SKM-1 treated with dmso at 0.1 percent for 144 hours (cell line): ENCODE data around the gene PPM1N.
A peak's percentile ranks its signal among the peaks of the same experiment; 100 is the strongest.

Source experiments
- DNase-seq: peaks from one replicate; lab custom pipeline; 2025; ENCODE audit not compliant: unreplicated experiment; lab: John Stamatoyannopoulos, UW

The PPM1N gene

GRCh38 chr19:45469945-45470761, 28.1 kb upstream of the PPM1N start:
- no peak for DNase-seq

GRCh38 chr19:45470762-45471081, 27.5 kb upstream of the PPM1N start:
- no peak for DNase-seq

GRCh38 chr19:45471111-45471930, 26.9 kb upstream of the PPM1N start:
- no peak for DNase-seq

GRCh38 chr19:45471931-45472562, 26.2 kb upstream of the PPM1N start:
- DNase-seq = no peak

GRCh38 chr19:45472563-45473366, 25.5 kb upstream of the PPM1N start:
- DNase-seq = no peak

- DNase-seq = no peak
Observed at GRCh38 chr19:45473367-45473681, 24.9 kb upstream of the PPM1N start.

GRCh38 chr19:45473682-45474605, 24.3 kb upstream of the PPM1N start:
- no peak for DNase-seq

- DNase-seq = no peak
Observed at GRCh38 chr19:45474606-45475521, 23.4 kb upstream of the PPM1N start.

- no peak for DNase-seq
Observed at GRCh38 chr19:45475537-45476291, 22.5 kb upstream of the PPM1N start.

GRCh38 chr19:45476304-45476703, 21.9 kb upstream of the PPM1N start:
- no peak for DNase-seq

GRCh38 chr19:45477186-45477585, 21.1 kb upstream of the PPM1N start:
- no peak for DNase-seq

- no peak for DNase-seq
Observed at GRCh38 chr19:45477713-45478453, 20.4 kb upstream of the PPM1N start.

- DNase-seq = peak; percentile 80
Observed at GRCh38 chr19:45478454-45479238, 19.6 kb upstream of the PPM1N start.

- DNase-seq = no peak
Observed at GRCh38 chr19:45483033-45483432, 15.2 kb upstream of the PPM1N start.

GRCh38 chr19:45484273-45484945, 13.8 kb upstream of the PPM1N start:
- DNase-seq = no peak

- peak; percentile 80 for DNase-seq
Observed at GRCh38 chr19:45485305-45486077, 12.8 kb upstream of the PPM1N start.
